Breast epithelium (tissue), 4 donors: ENCODE measurements around the gene HAUS5. TPM values are rescaled to one million over a fixed set of nuclear protein-coding genes. Genes with fewer than 3 reads are reported as not detected.

ENCODE experiments used
- DNase-seq, 2 donors: peaks; one replicate each; pipeline ENCODE4 v3.0.0-alpha.2; 2019; ENCODE audit warnings: low spot score in 2 of 2
- H3K27ac ChIP-seq, 2 donors: fragments of 200-600 bp; sonication (generic) in 1 of 2; one replicate each; pipeline ENCODE4 v1.5.1; 2016 to 2019; ENCODE audit warnings: mild to moderate bottlenecking in 1 of 2
- H3K27me3 ChIP-seq, 2 donors: fragments of 200-600 bp; sonication (generic) in 1 of 2; one replicate each; pipeline versions ENCODE4 v1.5.1 to v1.6.0; 2017 to 2019; ENCODE audit warnings: control low read depth in 1 of 2, mild to moderate bottlenecking in 1 of 2
- H3K36me3 ChIP-seq: fragments of 200-600 bp; one replicate; pipeline ENCODE4 v1.5.1; 2019
- H3K4me1 ChIP-seq, 2 donors: fragments of 200-600 bp; sonication (generic); one replicate each; pipeline ENCODE4 v1.5.1; 2016 to 2019; ENCODE audit warnings: control low read depth in 1 of 2
- H3K4me3 ChIP-seq, 3 donors: fragments of 200-600 bp; sonication (generic); 1 replicate in 2 of 3; 2 replicates in 1 of 3; pipeline ENCODE4 v1.5.1; 2016 to 2019; ENCODE audit warnings: mild to moderate bottlenecking in 3 of 3, moderate library complexity in 2 of 3
- H3K9me3 ChIP-seq, 2 donors: fragments of 200-600 bp; sonication (generic) in 1 of 2; one replicate each; pipeline ENCODE4 v1.5.1; 2016 to 2019; ENCODE audit warnings: control low read depth in 1 of 2
- POLR2A ChIP-seq: fragments of 450-650 bp; IDR thresholded peaks from one replicate; pipeline ENCODE4 v1.6.1; 2016; ENCODE audit warnings: antibody characterized with exemption, mild to moderate bottlenecking, moderate library complexity
- POLR2AphosphoS5 ChIP-seq, 3 donors: sonication (generic); formaldehyde crosslinking; IDR thresholded peaks; one replicate each; pipeline ENCODE4 v1.6.1; 2017; ENCODE audit warnings: antibody characterized with exemption in 3 of 3
- intact Hi-C: fragments of 100-400 bp; cut with DNase I; formaldehyde crosslinking; loops from one replicate; pipeline ENCODE4 v1.15.1; 2023; ENCODE audit warnings: low total_unique reads
- total RNA-seq, 3 donors: library from RNA; depleted of rRNA; stranded (reverse); fragments of >200 nt; gene quantifications; one replicate each; pipeline ENCODE4 v1.1.0, GENCODE V29; 2016
- TF ChIP-seq, protein P1 (sequence below), 3 donors: fragments of 450-650 bp; IDR thresholded peaks; one replicate each; pipeline ENCODE4 v1.5.1; 2016 to 2017; ENCODE audit warnings: antibody characterized with exemption in 3 of 3, mild to moderate bottlenecking in 3 of 3, moderate library complexity in 3 of 3

The HAUS5 gene
- total RNA-seq, 3 donors from 2014 or later = 5.9 to 13.0 (median 9.5) TPM

- no peak overlapping the region for H3K4me3 ChIP-seq
- H3K36me3 ChIP-seq = no peaks in the 10 kb centered on the region
- TF ChIP-seq POLR2AphosphoS5 (IDR thresholded peaks at IDR 0.05) (no peak), POLR2A (no peak)
- TF ChIP-seq, protein P1, sequence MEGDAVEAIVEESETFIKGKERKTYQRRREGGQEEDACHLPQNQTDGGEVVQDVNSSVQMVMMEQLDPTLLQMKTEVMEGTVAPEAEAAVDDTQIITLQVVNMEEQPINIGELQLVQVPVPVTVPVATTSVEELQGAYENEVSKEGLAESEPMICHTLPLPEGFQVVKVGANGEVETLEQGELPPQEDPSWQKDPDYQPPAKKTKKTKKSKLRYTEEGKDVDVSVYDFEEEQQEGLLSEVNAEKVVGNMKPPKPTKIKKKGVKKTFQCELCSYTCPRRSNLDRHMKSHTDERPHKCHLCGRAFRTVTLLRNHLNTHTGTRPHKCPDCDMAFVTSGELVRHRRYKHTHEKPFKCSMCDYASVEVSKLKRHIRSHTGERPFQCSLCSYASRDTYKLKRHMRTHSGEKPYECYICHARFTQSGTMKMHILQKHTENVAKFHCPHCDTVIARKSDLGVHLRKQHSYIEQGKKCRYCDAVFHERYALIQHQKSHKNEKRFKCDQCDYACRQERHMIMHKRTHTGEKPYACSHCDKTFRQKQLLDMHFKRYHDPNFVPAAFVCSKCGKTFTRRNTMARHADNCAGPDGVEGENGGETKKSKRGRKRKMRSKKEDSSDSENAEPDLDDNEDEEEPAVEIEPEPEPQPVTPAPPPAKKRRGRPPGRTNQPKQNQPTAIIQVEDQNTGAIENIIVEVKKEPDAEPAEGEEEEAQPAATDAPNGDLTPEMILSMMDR (IDR thresholded peaks at IDR 0.05) = no peak
- no peaks in the 10 kb centered on the region for H3K27me3 ChIP-seq
- H3K4me1 ChIP-seq = no peaks in the 10 kb centered on the region
- intact Hi-C loops = no loop called here
- DNase-seq = no peak
- H3K27ac ChIP-seq = no peak overlapping the region
- no peaks in the 10 kb centered on the region for H3K9me3 ChIP-seq
Observed at GRCh38 chr19:35618857-35619256, 6.3 kb downstream of the HAUS5 start.

DNA sequence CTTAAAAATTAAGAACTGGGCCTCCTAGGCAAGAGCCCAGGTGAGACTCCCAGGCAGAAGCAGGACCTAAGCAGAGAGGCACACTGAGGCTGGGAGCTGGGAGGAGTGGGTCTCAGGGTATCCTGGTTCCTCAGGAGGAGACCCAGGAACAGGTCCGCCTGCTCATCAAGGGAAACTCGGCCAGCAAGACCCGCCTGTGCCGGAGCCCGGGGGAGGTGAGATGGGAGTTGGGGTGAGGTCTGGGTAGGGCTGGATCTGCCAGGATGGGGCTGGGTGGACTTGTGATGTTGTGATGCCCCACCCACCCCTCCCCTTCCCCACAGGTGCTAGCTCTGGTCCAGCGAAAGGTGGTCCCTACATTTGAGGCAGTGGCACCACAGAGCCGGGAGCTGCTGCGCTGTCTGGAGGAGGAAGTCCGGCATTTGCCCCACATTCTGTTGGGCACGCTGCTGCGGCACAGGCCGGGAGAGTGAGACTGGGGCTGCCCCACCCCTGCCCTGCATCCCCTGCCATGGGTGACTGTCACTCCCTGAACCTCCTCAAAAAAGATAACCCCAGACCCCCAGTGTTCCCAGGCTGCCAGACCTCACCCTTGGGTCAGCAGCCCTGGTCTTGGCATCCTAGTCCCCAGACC is 6.9 kb downstream of the HAUS5 start:
- no peaks in the 10 kb centered on the region for H3K9me3 ChIP-seq
- no peaks in the 10 kb centered on the region for H3K36me3 ChIP-seq
- no peak for DNase-seq
- TF ChIP-seq, protein P1 (IDR thresholded peaks at IDR 0.05) = no peak
- TF ChIP-seq POLR2AphosphoS5 (IDR thresholded peaks at IDR 0.05) (no peak), POLR2A (no peak)
- no peaks in the 10 kb centered on the region for H3K4me1 ChIP-seq
- no peak overlapping the region for H3K27ac ChIP-seq
- H3K27me3 ChIP-seq = no peaks in the 10 kb centered on the region
- no peak overlapping the region for H3K4me3 ChIP-seq
- intact Hi-C loops = no loop called here

DNA sequence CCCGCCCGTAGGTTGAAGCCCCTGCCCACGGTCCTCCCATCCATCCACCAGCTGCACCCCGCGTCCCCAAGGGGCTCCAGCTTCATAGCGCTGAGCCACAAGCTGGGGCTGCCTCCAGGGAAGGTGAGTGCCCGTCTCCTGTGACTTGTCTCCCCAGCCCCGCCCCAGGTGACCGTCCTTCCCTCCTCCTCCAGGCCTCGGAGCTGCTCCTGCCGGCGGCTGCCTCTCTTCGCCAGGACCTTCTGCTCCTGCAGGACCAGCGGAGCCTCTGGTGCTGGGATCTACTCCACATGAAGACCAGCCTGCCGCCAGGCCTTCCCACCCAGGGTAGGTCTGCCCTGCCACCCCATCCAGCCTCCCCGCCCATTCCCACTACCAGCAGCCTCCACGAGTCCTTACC is 7.5 kb downstream of the HAUS5 start:
- Histone ChIP-seq H3K36me3 (no peaks in the 10 kb centered on the region), H3K4me3 (no peak overlapping the region), H3K27ac (no peak overlapping the region), H3K9me3 (no peaks in the 10 kb centered on the region), H3K27me3 (no peaks in the 10 kb centered on the region), H3K4me1 (no peaks in the 10 kb centered on the region)
- TF ChIP-seq, protein P1 (IDR thresholded peaks at IDR 0.05) = no peak
- TF ChIP-seq POLR2AphosphoS5 (IDR thresholded peaks at IDR 0.05) (no peak), POLR2A (no peak)
- intact Hi-C loops = no loop called here
- DNase-seq = no peak

DNA sequence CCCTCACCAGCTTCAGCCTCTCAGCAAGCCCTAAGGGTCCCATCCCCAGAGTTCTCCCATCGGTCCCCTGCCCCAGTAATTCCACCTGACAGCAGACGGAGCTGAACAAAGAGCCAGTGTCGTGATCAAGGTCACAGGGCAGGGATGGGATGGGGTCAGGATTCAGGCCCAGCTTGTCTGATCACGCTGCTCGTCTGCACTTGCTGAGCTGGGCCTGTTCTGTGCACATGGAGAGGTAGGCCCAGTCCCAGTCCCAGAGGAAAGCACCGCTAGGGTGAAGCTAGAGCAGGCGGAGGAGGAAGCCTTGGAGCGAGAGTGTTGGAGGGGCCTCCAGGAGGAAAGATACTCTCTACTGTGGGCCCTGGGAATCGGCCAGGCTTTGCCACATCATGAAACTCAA is 9.2 kb downstream of the HAUS5 start:
- Histone ChIP-seq H3K4me3 (no peak overlapping the region), H3K9me3 (no peaks in the 10 kb centered on the region), H3K27ac (no peak overlapping the region), H3K27me3 (no peaks in the 10 kb centered on the region), H3K4me1 (no peaks in the 10 kb centered on the region), H3K36me3 (no peaks in the 10 kb centered on the region)
- no peak for DNase-seq
- TF ChIP-seq POLR2AphosphoS5 (IDR thresholded peaks at IDR 0.05) (no peak), POLR2A (no peak)
- TF ChIP-seq, protein P1 (IDR thresholded peaks at IDR 0.05) = no peak
- intact Hi-C loops = no loop called here

- intact Hi-C loops = no loop called here
- no peaks in the 10 kb centered on the region for H3K27me3 ChIP-seq
- H3K36me3 ChIP-seq = no peaks in the 10 kb centered on the region
- no peak overlapping the region for H3K27ac ChIP-seq
- no peaks in the 10 kb centered on the region for H3K4me1 ChIP-seq
- H3K9me3 ChIP-seq = no peaks in the 10 kb centered on the region
- TF ChIP-seq, protein P1 (IDR thresholded peaks at IDR 0.05) = no peak
- TF ChIP-seq POLR2AphosphoS5 (IDR thresholded peaks at IDR 0.05) (no peak), POLR2A (no peak)
- no peak overlapping the region for H3K4me3 ChIP-seq
- DNase-seq = no peak
Observed at GRCh38 chr19:35622750-35623149, 10.2 kb downstream of the HAUS5 start.
